GM12878 (cell line): ENCODE data around the gene PPP2R2D. TPM values are rescaled to one million over a fixed set of nuclear protein-coding genes. Genes with fewer than 3 reads are reported as not detected.

ENCODE experiments used
- ATAC-seq: fragments of 200-7000 bp; cut with Tn5 transposase; 3 replicates; pipeline ENCODE4 v1.9.1; 2020; ENCODE audit warnings: mild to moderate bottlenecking, moderate library complexity
- BruUV-seq: library from RNA; stranded (reverse); fragments of 400-500 nt; replicated peaks from 2 replicates; lab custom pipeline; 2021; lab: Mats Ljungman, UMichigan
- CTCF ChIA-PET: fragments of 300-600 bp; sonication (Branson Sonifier 250); formaldehyde crosslinking; extraction: SDS; loops from one replicate; lab custom pipeline; 2021; ENCODE audit warnings: inconsistent platforms; lab: Yijun Ruan, JAX
- POLR2A ChIA-PET: fragments of 350-600 bp; formaldehyde crosslinking; extraction: SDS; loops from one replicate; lab custom pipeline; 2021; ENCODE audit warnings: inconsistent platforms; lab: Charles Lee
- RAD21 ChIA-PET: fragments of 300-600 bp; sonication (Branson Sonifier 250); formaldehyde crosslinking; loops from one replicate; lab custom pipeline; 2023; ENCODE audit warnings: antibody characterized with exemption; ENCODE audit not compliant: unreplicated experiment; lab: Charles Lee
- SMC1A ChIA-PET: fragments of 300-600 bp; sonication (Branson Sonifier 250); formaldehyde crosslinking; loops from one replicate; lab custom pipeline; 2023; ENCODE audit not compliant: unreplicated experiment, uncharacterized antibody; lab: Charles Lee
- DNase-seq: peaks from one replicate; pipeline ENCODE4 v3.0.0-alpha.2; 2011; ENCODE audit warnings: low read depth, low spot score
- FAIRE-seq: peaks from 3 replicates; lab custom pipeline; 2011; peaks lifted over from hg19 to GRCh38; lab: Jason Lieb, UNC
- H2AFZ ChIP-seq: 2 replicates; pipeline ENCODE4 v1.6.0; 2011; ENCODE audit warnings: low read depth, low read length, control low read depth; ENCODE audit not compliant: control insufficient read depth
- H3K27ac ChIP-seq: 2 replicates; pipeline ENCODE4 v1.5.1; 2011; ENCODE audit warnings: control low read depth; ENCODE audit not compliant: control insufficient read depth, insufficient read depth
- H3K27me3 ChIP-seq, 2 experiments: replicated peaks in 1 of 2; 2 replicates each; pipeline versions ENCODE4 v1.6.0 to v1.6.1; 2011; ENCODE audit warnings: low read length in 1 of 2; ENCODE audit not compliant: control insufficient read depth in 2 of 2, insufficient read depth in 2 of 2
- H3K36me3 ChIP-seq, 2 experiments: 2 replicates each; pipeline ENCODE4 v1.5.1; 2011; ENCODE audit warnings: low read length in 1 of 2; ENCODE audit not compliant: control insufficient read depth in 2 of 2, insufficient read depth in 2 of 2
- H3K4me1 ChIP-seq: 2 replicates; pipeline ENCODE4 v1.6.1; 2011; ENCODE audit warnings: mild to moderate bottlenecking, low read length, moderate library complexity, mixed read lengths; ENCODE audit not compliant: control insufficient read depth, insufficient read depth
- H3K4me2 ChIP-seq: 2 replicates; pipeline ENCODE4 v1.6.0; 2011; ENCODE audit warnings: control low read depth; ENCODE audit not compliant: control insufficient read depth, insufficient read depth
- H3K4me3 ChIP-seq: fragments of 200-600 bp; sonication (generic); 2 replicates; pipeline ENCODE4 v1.5.1; 2016
- H3K79me2 ChIP-seq: 2 replicates; pipeline ENCODE4 v1.6.0; 2011; ENCODE audit warnings: low read length; ENCODE audit not compliant: control insufficient read depth, insufficient read depth
- H3K9ac ChIP-seq: 2 replicates; pipeline ENCODE4 v1.8.0; 2011; ENCODE audit warnings: low read length, control low read depth, mixed read lengths; ENCODE audit not compliant: control insufficient read depth, insufficient read depth
- H3K9me3 ChIP-seq: replicated peaks from 3 replicates; pipeline ENCODE4 v1.5.1; 2011; ENCODE audit warnings: mild to moderate bottlenecking, low read length; ENCODE audit not compliant: control insufficient read depth, insufficient read depth
- H4K20me1 ChIP-seq: 2 replicates; pipeline ENCODE4 v1.6.0; 2011; ENCODE audit not compliant: control insufficient read depth, insufficient read depth
- EP300 ChIP-seq, 2 experiments: fragments of 150-350 bp in 1 of 2; IDR thresholded peaks; 2 replicates each; pipeline ENCODE4 v1.6.1; 2011 to 2012; ENCODE audit warnings: low read depth in 2 of 2, low read length in 2 of 2, borderline replicate concordance in 1 of 2, improper control_type of control experiment in 1 of 2, inconsistent platforms in 1 of 2; ENCODE audit not compliant: control insufficient read depth in 1 of 2
- IRF4 ChIP-seq: IDR thresholded peaks from 2 replicates; pipeline ENCODE4 v1.6.1; 2011; ENCODE audit warnings: low read depth, low read length
- KLF5 ChIP-seq: fragments of 450-650 bp; IDR thresholded peaks from 2 replicates; pipeline ENCODE4 v1.6.1; 2014; ENCODE audit warnings: mild to moderate bottlenecking; ENCODE audit not compliant: partially characterized antibody
- MTA2 ChIP-seq: fragments of 450-650 bp; IDR thresholded peaks from 2 replicates; pipeline ENCODE4 v1.6.1; 2016; ENCODE audit warnings: low read depth, mild to moderate bottlenecking, moderate library complexity
- PAX8 ChIP-seq: fragments of 450-650 bp; IDR thresholded peaks from 2 replicates; pipeline ENCODE4 v1.6.1; 2017; ENCODE audit warnings: mild to moderate bottlenecking, moderate library complexity
- RFX5 ChIP-seq: IDR thresholded peaks from 2 replicates; pipeline ENCODE4 v1.6.1; 2011; ENCODE audit warnings: low read depth, low read length, improper control_type of control experiment
- SREBF1 ChIP-seq: IDR thresholded peaks from 2 replicates; pipeline ENCODE4 v1.6.1; 2012; ENCODE audit warnings: mild to moderate bottlenecking, low read length
- ZNF217 ChIP-seq: fragments of 450-650 bp; IDR thresholded peaks from 2 replicates; pipeline ENCODE4 v1.6.1; 2017; ENCODE audit warnings: antibody characterized with exemption, mild to moderate bottlenecking
- ZSCAN29 ChIP-seq: fragments of 450-650 bp; IDR thresholded peaks from 2 replicates; pipeline ENCODE4 v1.6.1; 2017; ENCODE audit warnings: mild to moderate bottlenecking, moderate library complexity
- WGBS: methylation state at CpG from one replicate; pipeline ENCODE4 v1.1.6; 2016; ENCODE audit warnings: low lambda C conversion rate; ENCODE audit not compliant: insufficient replicate concordance, insufficient coverage; ENCODE audit errors: missing lambda C conversion rate; 5-methylcytosine and 5-hydroxymethylcytosine counted together
- in situ Hi-C: fragments of 300-500 bp; cut with MboI; formaldehyde crosslinking; loops from 9 replicates; pipeline ENCODE4 v1.14.3; 2018; ENCODE audit warnings: mixed read lengths
- intact Hi-C: fragments of 100-400 bp; cut with micrococcal nuclease; formaldehyde crosslinking; loops from one replicate; pipeline ENCODE4 v1.14.2; 2022; ENCODE audit not compliant: unreplicated experiment
- polyA plus RNA-seq, 11 experiments: library from polyadenylated mRNA; depleted of rRNA in 4 of 11; unstranded in 6 of 11; stranded (reverse) in 5 of 11; fragments of >200 nt; fragmentation: Nextera tagmentation in 4 of 11; fragmentation: Illumina TruSeq in 1 of 11; extraction: Ambion mirVana in 4 of 11; extraction: Trizol in 1 of 11; gene quantifications; 1 replicate in 1 of 11; 2 replicates in 10 of 11; pipeline versions ENCODE4 v1.2.1 to v1.2.3, GENCODE V29; 2011 to 2016; ENCODE audit warnings: inconsistent platforms in 2 of 11, missing spikeins in 2 of 11, low read depth in 1 of 11
- total RNA-seq, 4 experiments: library from RNA; depleted of rRNA in 3 of 4; stranded (reverse); fragments of >200 nt in 3 of 4; fragmentation: Illumina TruSeq in 1 of 4; extraction: Trizol in 1 of 4; gene quantifications; 2 replicates each; pipeline versions ENCODE4 v1.2.1 to v1.2.3, GENCODE V29; 2013 to 2021
- TF ChIP-seq, protein P1 (sequence below): fragments of 150-350 bp; IDR thresholded peaks from 2 replicates; pipeline ENCODE4 v1.6.1; 2016; ENCODE audit warnings: low read depth, low read length
- TF ChIP-seq, protein P2 (sequence below): fragments of 450-650 bp; IDR thresholded peaks from 2 replicates; pipeline ENCODE4 v1.6.1; 2017; ENCODE audit warnings: mild to moderate bottlenecking, moderate library complexity

PPP2R2D gene
- total and polyA plus RNA-seq, 10 of the 15 experiments (the other 5 are each of a cell fraction or from before 2014, with no cell fraction given), result 2.8 to 41.9 (median 21.8) TPM

DNA sequence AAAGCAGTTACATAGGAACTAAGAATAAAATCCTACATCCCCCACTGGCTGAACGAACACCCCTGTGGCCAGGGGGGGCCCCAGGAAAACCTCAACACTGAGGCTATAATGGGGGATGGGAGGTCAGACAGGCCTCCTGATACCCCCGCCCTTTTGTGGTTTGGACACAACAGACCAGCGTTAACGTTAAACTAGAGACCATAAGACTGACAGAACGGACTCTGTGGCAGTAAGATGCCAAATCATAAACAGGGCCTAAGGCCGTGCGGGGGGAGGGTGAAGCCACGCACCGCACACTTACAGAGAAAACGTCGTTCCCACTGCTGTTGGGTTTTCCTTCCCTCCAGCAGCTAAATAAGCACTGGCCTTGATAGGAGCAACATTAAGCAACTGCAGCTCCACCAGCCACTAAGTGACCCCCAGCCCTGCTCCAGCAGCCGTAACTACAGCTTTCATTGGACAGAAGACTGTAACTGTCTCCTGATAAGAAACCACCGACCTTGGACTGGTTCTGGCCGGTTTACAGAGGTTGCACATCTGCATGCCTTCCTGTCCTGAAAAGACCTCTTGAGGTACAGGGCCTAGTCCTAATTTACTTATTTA is 3.4 kb upstream of the PPP2R2D start (continued):
- TF ChIP-seq ZSCAN29 (no peak), KLF5 (no peak), MTA2 (0 out of 2 replicates have a peak, but pooled peaks have one; percentile 18), SREBF1 (no peak)
- TF ChIP-seq, protein P1, sequence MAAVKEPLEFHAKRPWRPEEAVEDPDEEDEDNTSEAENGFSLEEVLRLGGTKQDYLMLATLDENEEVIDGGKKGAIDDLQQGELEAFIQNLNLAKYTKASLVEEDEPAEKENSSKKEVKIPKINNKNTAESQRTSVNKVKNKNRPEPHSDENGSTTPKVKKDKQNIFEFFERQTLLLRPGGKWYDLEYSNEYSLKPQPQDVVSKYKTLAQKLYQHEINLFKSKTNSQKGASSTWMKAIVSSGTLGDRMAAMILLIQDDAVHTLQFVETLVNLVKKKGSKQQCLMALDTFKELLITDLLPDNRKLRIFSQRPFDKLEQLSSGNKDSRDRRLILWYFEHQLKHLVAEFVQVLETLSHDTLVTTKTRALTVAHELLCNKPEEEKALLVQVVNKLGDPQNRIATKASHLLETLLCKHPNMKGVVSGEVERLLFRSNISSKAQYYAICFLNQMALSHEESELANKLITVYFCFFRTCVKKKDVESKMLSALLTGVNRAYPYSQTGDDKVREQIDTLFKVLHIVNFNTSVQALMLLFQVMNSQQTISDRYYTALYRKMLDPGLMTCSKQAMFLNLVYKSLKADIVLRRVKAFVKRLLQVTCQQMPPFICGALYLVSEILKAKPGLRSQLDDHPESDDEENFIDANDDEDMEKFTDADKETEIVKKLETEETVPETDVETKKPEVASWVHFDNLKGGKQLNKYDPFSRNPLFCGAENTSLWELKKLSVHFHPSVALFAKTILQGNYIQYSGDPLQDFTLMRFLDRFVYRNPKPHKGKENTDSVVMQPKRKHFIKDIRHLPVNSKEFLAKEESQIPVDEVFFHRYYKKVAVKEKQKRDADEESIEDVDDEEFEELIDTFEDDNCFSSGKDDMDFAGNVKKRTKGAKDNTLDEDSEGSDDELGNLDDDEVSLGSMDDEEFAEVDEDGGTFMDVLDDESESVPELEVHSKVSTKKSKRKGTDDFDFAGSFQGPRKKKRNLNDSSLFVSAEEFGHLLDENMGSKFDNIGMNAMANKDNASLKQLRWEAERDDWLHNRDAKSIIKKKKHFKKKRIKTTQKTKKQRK, result no peak
- TF ChIP-seq, all 136 proteins: peak for 2

- ChIA-PET CTCF (interaction anchor here (0.8 kb wide), 1 partner anchor 12 kb away, joined by 3 read pairs; no protein-coding TSS in a partner anchor), POLR2A (no interaction called here), RAD21 (no interaction called here), SMC1A (no interaction called here)
- in situ Hi-C loops (loop anchor here (5.0 to 10.0 kb wide), 2 partner anchors 84 to 557 kb away; partner anchors contain the start of gene BNIP3), intact Hi-C loops (no loop called here)
- DNase-seq (no peak), ATAC-seq (no peak), FAIRE-seq (no peak)
- Histone ChIP-seq H3K79me2 (peaks cover 18% of the 10 kb centered on the region), H3K4me1 (peaks cover 4% of the 10 kb centered on the region; the same call in 1 of the 2 replicates), H3K9ac (no peak overlapping the region), H3K9me3 (no peaks in the 10 kb centered on the region), H3K27me3 (no peaks in the 10 kb centered on the region; a peak in 1 of 4 replicates), H3K36me3 (no peaks in the 10 kb centered on the region), H3K4me3 (no peak overlapping the region), H2AFZ (no peak overlapping the region), H4K20me1 (no peaks in the 10 kb centered on the region), H3K4me2 (no peak overlapping the region), H3K27ac (no peak overlapping the region)
- 40% methylated on average over 8 of the region's 8 CpGs for WGBS
- TF ChIP-seq ZNF217 (no peak), IRF4 (no peak), EP300 (IDR thresholded peaks at IDR 0.05; ENCODE audit: borderline replicate concordance in 1 of 2, control insufficient read depth in 1 of 2, low read depth in 2 of 2, low read length in 2 of 2) (no peak), RFX5 (no peak), PAX8 (no peak)
- TF ChIP-seq, protein P2, sequence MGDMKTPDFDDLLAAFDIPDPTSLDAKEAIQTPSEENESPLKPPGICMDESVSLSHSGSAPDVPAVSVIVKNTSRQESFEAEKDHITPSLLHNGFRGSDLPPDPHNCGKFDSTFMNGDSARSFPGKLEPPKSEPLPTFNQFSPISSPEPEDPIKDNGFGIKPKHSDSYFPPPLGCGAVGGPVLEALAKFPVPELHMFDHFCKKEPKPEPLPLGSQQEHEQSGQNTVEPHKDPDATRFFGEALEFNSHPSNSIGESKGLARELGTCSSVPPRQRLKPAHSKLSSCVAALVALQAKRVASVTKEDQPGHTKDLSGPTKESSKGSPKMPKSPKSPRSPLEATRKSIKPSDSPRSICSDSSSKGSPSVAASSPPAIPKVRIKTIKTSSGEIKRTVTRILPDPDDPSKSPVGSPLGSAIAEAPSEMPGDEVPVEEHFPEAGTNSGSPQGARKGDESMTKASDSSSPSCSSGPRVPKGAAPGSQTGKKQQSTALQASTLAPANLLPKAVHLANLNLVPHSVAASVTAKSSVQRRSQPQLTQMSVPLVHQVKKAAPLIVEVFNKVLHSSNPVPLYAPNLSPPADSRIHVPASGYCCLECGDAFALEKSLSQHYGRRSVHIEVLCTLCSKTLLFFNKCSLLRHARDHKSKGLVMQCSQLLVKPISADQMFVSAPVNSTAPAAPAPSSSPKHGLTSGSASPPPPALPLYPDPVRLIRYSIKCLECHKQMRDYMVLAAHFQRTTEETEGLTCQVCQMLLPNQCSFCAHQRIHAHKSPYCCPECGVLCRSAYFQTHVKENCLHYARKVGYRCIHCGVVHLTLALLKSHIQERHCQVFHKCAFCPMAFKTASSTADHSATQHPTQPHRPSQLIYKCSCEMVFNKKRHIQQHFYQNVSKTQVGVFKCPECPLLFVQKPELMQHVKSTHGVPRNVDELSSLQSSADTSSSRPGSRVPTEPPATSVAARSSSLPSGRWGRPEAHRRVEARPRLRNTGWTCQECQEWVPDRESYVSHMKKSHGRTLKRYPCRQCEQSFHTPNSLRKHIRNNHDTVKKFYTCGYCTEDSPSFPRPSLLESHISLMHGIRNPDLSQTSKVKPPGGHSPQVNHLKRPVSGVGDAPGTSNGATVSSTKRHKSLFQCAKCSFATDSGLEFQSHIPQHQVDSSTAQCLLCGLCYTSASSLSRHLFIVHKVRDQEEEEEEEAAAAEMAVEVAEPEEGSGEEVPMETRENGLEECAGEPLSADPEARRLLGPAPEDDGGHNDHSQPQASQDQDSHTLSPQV, result no peak
- BruUV-seq, result no TSS peak
These were observed 2.7 kb upstream of the PPP2R2D start for GRCh38 chr10:131898061-131898460.
